ENCODE measurements around the gene SIGLEC8. TPM values are rescaled to one million over a fixed set of nuclear protein-coding genes. Genes with fewer than 3 reads are reported as not detected.

The SIGLEC8 gene
- total and polyA plus RNA-seq, 9 of the 15 experiments (the other 6 are each of a cell fraction or from before 2014, with no cell fraction given) = 0.04 to 0.65 (median 0.39) TPM

DNA sequence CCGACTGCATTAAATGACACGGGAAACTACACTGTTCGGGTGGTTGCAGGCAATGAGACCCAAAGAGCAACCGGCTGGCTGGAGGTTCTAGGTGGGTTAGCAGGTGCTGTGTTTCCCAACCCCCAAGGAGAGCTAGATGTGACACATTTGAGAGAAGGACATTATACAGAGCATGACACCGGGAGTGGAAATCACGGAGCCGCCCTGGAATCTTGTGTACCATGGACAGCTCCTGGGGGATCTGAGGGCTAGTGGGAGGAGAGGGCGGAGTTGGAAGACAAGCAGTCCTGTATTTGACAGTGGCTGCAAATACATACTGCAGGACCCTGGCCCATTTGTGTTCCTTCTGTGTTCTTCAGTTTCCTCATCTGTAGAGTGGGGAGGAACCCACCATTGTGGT is 22.3 kb upstream of the SIGLEC8 start (continued):
- no peak for TF ChIP-seq BCLAF1 (IDR thresholded peaks at IDR 0.05; ENCODE audit: borderline replicate concordance in 1 of 2, control insufficient read depth in 1 of 2, low read depth in 2 of 2, low read length in 1 of 2)
- TF ChIP-seq TRIM28 (IDR thresholded peaks at IDR 0.05) = no peak
- TF ChIP-seq, protein P1, sequence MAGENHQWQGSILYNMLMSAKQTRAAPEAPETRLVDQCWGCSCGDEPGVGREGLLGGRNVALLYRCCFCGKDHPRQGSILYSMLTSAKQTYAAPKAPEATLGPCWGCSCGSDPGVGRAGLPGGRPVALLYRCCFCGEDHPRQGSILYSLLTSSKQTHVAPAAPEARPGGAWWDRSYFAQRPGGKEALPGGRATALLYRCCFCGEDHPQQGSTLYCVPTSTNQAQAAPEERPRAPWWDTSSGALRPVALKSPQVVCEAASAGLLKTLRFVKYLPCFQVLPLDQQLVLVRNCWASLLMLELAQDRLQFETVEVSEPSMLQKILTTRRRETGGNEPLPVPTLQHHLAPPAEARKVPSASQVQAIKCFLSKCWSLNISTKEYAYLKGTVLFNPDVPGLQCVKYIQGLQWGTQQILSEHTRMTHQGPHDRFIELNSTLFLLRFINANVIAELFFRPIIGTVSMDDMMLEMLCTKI (IDR thresholded peaks at IDR 0.05; ENCODE audit: partially characterized antibody) = no peak
- no peak for TF ChIP-seq ZNF146 (CRISPR knock-in tag; IDR thresholded peaks at IDR 0.05; ENCODE audit: unreplicated experiment)
- no peak for TF ChIP-seq MXI1 (IDR thresholded peaks at IDR 0.05; ENCODE audit: low read depth, low read length)
- TF ChIP-seq CXXC5 (CRISPR knock-in tag; IDR thresholded peaks at IDR 0.05) = peak; percentile 57
- 0 out of 2 replicates have a peak, but pooled peaks have one; percentile 18 for TF ChIP-seq NR4A1 (CRISPR knock-in tag; IDR thresholded peaks at IDR 0.05)
- TF ChIP-seq NR4A1 (tag; IDR thresholded peaks at IDR 0.05) = no peak
- TF ChIP-seq TBP (optimal IDR thresholded peaks at IDR 0.05; ENCODE audit: low read depth, low read length) = no peak
- no peak for TF ChIP-seq LARP7 (IDR thresholded peaks at IDR 0.05)
- no peak for TF ChIP-seq RFX5 (IDR thresholded peaks at IDR 0.05; ENCODE audit: low read depth, low read length)
- TF ChIP-seq, protein P2, sequence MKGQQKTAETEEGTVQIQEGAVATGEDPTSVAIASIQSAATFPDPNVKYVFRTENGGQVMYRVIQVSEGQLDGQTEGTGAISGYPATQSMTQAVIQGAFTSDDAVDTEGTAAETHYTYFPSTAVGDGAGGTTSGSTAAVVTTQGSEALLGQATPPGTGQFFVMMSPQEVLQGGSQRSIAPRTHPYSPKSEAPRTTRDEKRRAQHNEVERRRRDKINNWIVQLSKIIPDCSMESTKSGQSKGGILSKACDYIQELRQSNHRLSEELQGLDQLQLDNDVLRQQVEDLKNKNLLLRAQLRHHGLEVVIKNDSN (CRISPR knock-in tag; IDR thresholded peaks at IDR 0.05) = no peak
- TF ChIP-seq EZH2 (IDR thresholded peaks at IDR 0.05; ENCODE audit: borderline replicate concordance, low read depth, low read length) = no peak
- no peak; the same call in 1 of the 2 replicates for TF ChIP-seq ATF7 (IDR thresholded peaks at IDR 0.05)
- TF ChIP-seq MIER1 (IDR thresholded peaks at IDR 0.05; ENCODE audit: low read depth) = peak; percentile 97
- no peak for TF ChIP-seq ZNF512 (tag; IDR thresholded peaks at IDR 0.05)
- peak; percentile 18 to 83; a peak in 2 of 4 replicates for TF ChIP-seq MAZ (CRISPR knock-in tag; conservative IDR thresholded peaks at IDR 0.05 in 1 of 2, IDR thresholded peaks at IDR 0.05 in 1 of 2)
- TF ChIP-seq PURB (CRISPR knock-in tag; IDR thresholded peaks at IDR 0.05; ENCODE audit: low read depth) = no peak
- TF ChIP-seq MCM7 (IDR thresholded peaks at IDR 0.05) = no peak
- TF ChIP-seq ZNF175 (CRISPR knock-in tag; IDR thresholded peaks at IDR 0.05; ENCODE audit: low read depth) = peak; percentile 48; the same call in 1 of the 2 replicates
- TF ChIP-seq CREBBP (IDR thresholded peaks at IDR 0.05; ENCODE audit: low read depth, low read length) = no peak
- no peak for TF ChIP-seq BRF2 (IDR thresholded peaks at IDR 0.05; ENCODE audit: borderline replicate concordance, insufficient read depth, insufficient read length)

All from K562 (cell line).